GM23338 (cell line): Measurements from ENCODE around the gene SEMA4C. TPM values are rescaled to one million over a fixed set of nuclear protein-coding genes. Genes with fewer than 3 reads are reported as not detected.

Experiments
- ATAC-seq: fragments of 200-7000 bp; cut with Tn5 transposase; 3 replicates; pipeline ENCODE4 v1.9.1; 2020
- DNase-seq: peaks from one replicate; pipeline ENCODE4 v3.0.0-alpha.2; 2015; ENCODE audit warnings: low spot score
- H2AFZ ChIP-seq: fragments of 200-600 bp; sonication (generic); 2 replicates; pipeline ENCODE4 v1.8.0; 2016; ENCODE audit warnings: antibody characterized with exemption, mild to moderate bottlenecking, moderate library complexity
- H3F3A ChIP-seq: fragments of 200-600 bp; sonication (generic); replicated peaks from 2 replicates; pipeline ENCODE4 v1.8.0; 2017; ENCODE audit warnings: antibody characterized with exemption, mixed run types, low read depth
- H3K27ac ChIP-seq: fragments of 200-600 bp; sonication (generic); 2 replicates; pipeline ENCODE4 v1.6.1; 2016; ENCODE audit warnings: low read depth
- H3K27me3 ChIP-seq: fragments of 200-600 bp; sonication (generic); 2 replicates; pipeline ENCODE4 v1.8.0; 2016; ENCODE audit warnings: mild to moderate bottlenecking, mixed run types, moderate library complexity; ENCODE audit not compliant: insufficient read depth
- H3K36me3 ChIP-seq: fragments of 200-600 bp; sonication (generic); 2 replicates; pipeline ENCODE4 v1.8.0; 2016; ENCODE audit warnings: mild to moderate bottlenecking; ENCODE audit not compliant: insufficient read depth
- H3K4me1 ChIP-seq: fragments of 200-600 bp; sonication (generic); 2 replicates; pipeline ENCODE4 v1.8.0; 2016; ENCODE audit warnings: mild to moderate bottlenecking, moderate library complexity; ENCODE audit not compliant: insufficient read depth
- H3K4me2 ChIP-seq: fragments of 200-600 bp; sonication (generic); 2 replicates; pipeline ENCODE4 v1.7.1; 2017; ENCODE audit warnings: mixed run types
- H3K4me3 ChIP-seq: fragments of 200-600 bp; sonication (generic); 2 replicates; pipeline ENCODE4 v1.6.1; 2016; ENCODE audit warnings: mixed run types
- H3K79me2 ChIP-seq: fragments of 200-600 bp; sonication (generic); replicated peaks from 2 replicates; pipeline ENCODE4 v1.8.0; 2017; ENCODE audit warnings: mild to moderate bottlenecking; ENCODE audit not compliant: insufficient read depth
- H3K9me2 ChIP-seq: fragments of 200-600 bp; sonication (generic); 2 replicates; pipeline ENCODE4 v1.8.0; 2017; ENCODE audit not compliant: insufficient read depth
- H4K20me1 ChIP-seq: fragments of 200-600 bp; sonication (generic); replicated peaks from 2 replicates; pipeline ENCODE4 v1.8.0; 2017; ENCODE audit warnings: mild to moderate bottlenecking; ENCODE audit not compliant: insufficient read depth
- H3K27ac Mint-ChIP-seq: 2 replicates; pipeline ENCODE4 v1.8.0; 2020; ENCODE audit warnings: inconsistent platforms, mild to moderate bottlenecking, moderate library complexity, mixed read lengths
- H3K27me3 Mint-ChIP-seq: 3 replicates; pipeline ENCODE4 v1.8.0; 2022; ENCODE audit warnings: low read depth, mild to moderate bottlenecking, moderate library complexity, mixed read lengths, inconsistent platforms; ENCODE audit not compliant: insufficient read depth, poor library complexity
- H3K36me3 Mint-ChIP-seq: 3 replicates; pipeline ENCODE4 v1.8.0; 2021; ENCODE audit warnings: low read depth, mild to moderate bottlenecking, inconsistent platforms, moderate library complexity, mixed read lengths
- H3K4me1 Mint-ChIP-seq: 3 replicates; pipeline ENCODE4 v1.8.0; 2020; ENCODE audit warnings: mild to moderate bottlenecking, inconsistent platforms, mixed read lengths
- H3K4me3 Mint-ChIP-seq: 3 replicates; pipeline ENCODE4 v1.8.0; 2021; ENCODE audit warnings: moderate library complexity, mild to moderate bottlenecking, inconsistent platforms, mixed read lengths
- H3K9me3 Mint-ChIP-seq: 3 replicates; pipeline ENCODE4 v1.8.0; 2020; ENCODE audit warnings: moderate library complexity, mild to moderate bottlenecking, inconsistent platforms, mixed read lengths
- CREB1 ChIP-seq: fragments of 250-450 bp; sonication (Bioruptor Pico); IDR thresholded peaks from 2 replicates; pipeline ENCODE4 v1.5.0; 2020; ENCODE audit warnings: low read depth, mild to moderate bottlenecking, moderate library complexity
- EZH2 ChIP-seq: fragments of 200-600 bp; sonication (generic); IDR thresholded peaks from one replicate; pipeline ENCODE4 v1.8.0; 2017; ENCODE audit warnings: antibody characterized with exemption, mild to moderate bottlenecking, low read depth; ENCODE audit not compliant: unreplicated experiment
- EZH2phosphoT487 ChIP-seq: fragments of 200-600 bp; sonication (generic); IDR thresholded peaks from one replicate; pipeline ENCODE4 v1.8.1; 2018; ENCODE audit warnings: antibody characterized with exemption; ENCODE audit not compliant: unreplicated experiment
- NANOG ChIP-seq: IDR thresholded peaks from 2 replicates; pipeline ENCODE4 v1.6.1; 2016; ENCODE audit warnings: antibody characterized with exemption, borderline replicate concordance
- POLR2AphosphoS5 ChIP-seq: IDR thresholded peaks from 2 replicates; pipeline ENCODE4 v1.6.1; 2016; ENCODE audit warnings: antibody characterized with exemption, low read depth
- ZNF114 ChIP-seq: fragments of 250-450 bp; sonication (Bioruptor Pico); IDR thresholded peaks from 2 replicates; pipeline ENCODE4 v1.5.0; 2020; ENCODE audit warnings: mild to moderate bottlenecking, moderate library complexity
- ZNF462 ChIP-seq: fragments of 250-450 bp; sonication (Bioruptor Pico); IDR thresholded peaks from 2 replicates; pipeline ENCODE4 v1.5.0; 2020; ENCODE audit warnings: mild to moderate bottlenecking, moderate library complexity
- polyA plus RNA-seq: library from polyadenylated mRNA; unstranded; fragments of >200 nt; fragmentation: Nextera tagmentation; extraction: Ambion mirVana; gene quantifications from 2 replicates; pipeline ENCODE4 v1.2.1, GENCODE V29; 2016
- total RNA-seq: library from RNA; depleted of rRNA; stranded (reverse); fragments of >200 nt; shearing (Covaris generic); gene quantifications from 2 replicates; pipeline ENCODE4 v1.2.3, GENCODE V29; 2014
- TF ChIP-seq, protein P1 (sequence below): IDR thresholded peaks from 2 replicates; pipeline ENCODE4 v1.6.1; 2016; ENCODE audit warnings: antibody characterized with exemption

The SEMA4C gene
- total and polyA plus RNA-seq, 2 experiments from 2014 or later = 16.8 to 80.7 TPM

GRCh38 chr2:96878171-96878570 lies 8.3 kb upstream of the SEMA4C start (continued):
- TF ChIP-seq ZNF462 (CRISPR knock-in tag) = no peak
- no peak for TF ChIP-seq CREB1 (CRISPR knock-in tag)
- no peak for TF ChIP-seq EZH2
- no peak for TF ChIP-seq ZNF114 (CRISPR knock-in tag)
- TF ChIP-seq EZH2phosphoT487 = no peak
- no peak for TF ChIP-seq NANOG
- TF ChIP-seq POLR2AphosphoS5 = no peak

DNA sequence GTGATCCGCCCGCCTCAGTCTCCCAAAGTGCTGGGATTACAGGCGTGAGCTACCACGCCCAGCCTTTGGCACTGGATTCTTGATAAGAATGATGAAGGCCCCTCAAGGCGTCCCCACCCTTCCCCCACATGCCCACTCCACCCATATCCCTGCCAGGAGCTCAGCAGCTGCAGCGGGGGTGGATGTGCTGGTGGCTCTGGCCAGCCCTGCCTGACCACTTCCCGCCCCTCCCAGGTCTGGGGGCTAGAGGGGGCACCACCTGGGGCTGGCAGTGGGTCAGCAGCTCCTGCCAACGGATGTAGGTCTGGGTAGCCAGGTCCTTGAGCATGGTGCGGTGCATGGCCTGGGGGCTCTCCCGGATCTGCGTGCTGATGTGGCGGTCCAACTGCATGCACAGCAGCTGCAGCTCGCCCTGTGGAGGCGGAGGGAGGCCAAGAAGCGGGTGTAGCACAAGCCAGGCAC lies 7.8 kb upstream of the SEMA4C start:
- H3K27ac Mint-ChIP-seq = no peak overlapping the region; the same call in 1 of the 2 replicates
- Histone ChIP-seq H3F3A (peaks cover 21% of the 10 kb centered on the region; the same call in 1 of the 2 replicates), H3K79me2 (no peaks in the 10 kb centered on the region), H2AFZ (no peak overlapping the region), H3K27me3 (no peaks in the 10 kb centered on the region), H3K4me1 (peaks cover 58% of the 10 kb centered on the region), H3K9me2 (no peaks in the 10 kb centered on the region), H3K36me3 (no peaks in the 10 kb centered on the region), H4K20me1 (no peaks in the 10 kb centered on the region), H3K27ac (no peak overlapping the region), H3K4me2 (no peak overlapping the region), H3K4me3 (no peak overlapping the region)
- ATAC-seq (no peak), DNase-seq (no peak)
- H3K4me1 Mint-ChIP-seq = peaks cover 75% of the 10 kb centered on the region
- H3K27me3 Mint-ChIP-seq = peaks cover 44% of the 10 kb centered on the region
- H3K4me3 Mint-ChIP-seq = no peak overlapping the region
- TF ChIP-seq ZNF114 (CRISPR knock-in tag) = no peak
- TF ChIP-seq, protein P1, sequence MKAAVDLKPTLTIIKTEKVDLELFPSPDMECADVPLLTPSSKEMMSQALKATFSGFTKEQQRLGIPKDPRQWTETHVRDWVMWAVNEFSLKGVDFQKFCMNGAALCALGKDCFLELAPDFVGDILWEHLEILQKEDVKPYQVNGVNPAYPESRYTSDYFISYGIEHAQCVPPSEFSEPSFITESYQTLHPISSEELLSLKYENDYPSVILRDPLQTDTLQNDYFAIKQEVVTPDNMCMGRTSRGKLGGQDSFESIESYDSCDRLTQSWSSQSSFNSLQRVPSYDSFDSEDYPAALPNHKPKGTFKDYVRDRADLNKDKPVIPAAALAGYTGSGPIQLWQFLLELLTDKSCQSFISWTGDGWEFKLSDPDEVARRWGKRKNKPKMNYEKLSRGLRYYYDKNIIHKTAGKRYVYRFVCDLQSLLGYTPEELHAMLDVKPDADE = no peak
- no peaks in the 10 kb centered on the region; the same call in 2 of the 3 replicates for H3K9me3 Mint-ChIP-seq
- no peaks in the 10 kb centered on the region for H3K36me3 Mint-ChIP-seq
